A549 (cell line): ENCODE data around the gene SV2A. TPM values are rescaled to one million over a fixed set of nuclear protein-coding genes. Genes with fewer than 3 reads are reported as not detected.
A peak's percentile ranks its signal among the peaks of the same experiment; 100 is the strongest.
"Not testable (repeated sequence)": the region's sequence is repeated elsewhere in the genome, so short reads cannot be mapped to it uniquely, and the experiment has no call there.

Experiments
- ATAC-seq, 2 experiments: fragments of 200-7000 bp in 1 of 2; fragments of >200 bp in 1 of 2; cut with Nextera tagmentation in 1 of 2; cut with Tn5 transposase in 1 of 2; 3 replicates each; pipeline versions ENCODE4 v1.8.0 to v1.9.1; 2018 to 2020; ENCODE audit warnings: mild to moderate bottlenecking in 1 of 2, moderate library complexity in 1 of 2
- CTCF ChIA-PET: fragments of 300-600 bp; sonication (Branson Sonifier 250); formaldehyde crosslinking; extraction: SDS; loops from one replicate; lab custom pipeline; 2021; ENCODE audit warnings: antibody characterized with exemption, inconsistent platforms; lab: Yijun Ruan, JAX
- POLR2A ChIA-PET: fragments of 350-600 bp; formaldehyde crosslinking; extraction: SDS; loops from one replicate; lab custom pipeline; 2021; ENCODE audit warnings: antibody characterized with exemption, inconsistent platforms; lab: Yijun Ruan, JAX
- DNase-seq, 2 experiments: peaks; one replicate each; pipeline versions ENCODE4 v3.0.0 to v3.0.0-alpha.2; 2011 to 2016; ENCODE audit warnings: low read depth in 1 of 2, low spot score in 1 of 2
- FAIRE-seq: peaks from 2 replicates; lab custom pipeline; 2011; peaks lifted over from hg19 to GRCh38; lab: Jason Lieb, UNC
- H3K27ac ChIP-seq, 2 experiments: fragments of >200 bp; sonication (Bioruptor Twin); formaldehyde crosslinking; 3 replicates each; pipeline ENCODE4 v1.5.1; 2016 to 2017
- H3K4me1 ChIP-seq: fragments of >200 bp; sonication (Bioruptor Twin); formaldehyde crosslinking; 3 replicates; pipeline ENCODE4 v1.6.1; 2016
- H3K4me2 ChIP-seq: fragments of >200 bp; sonication (Bioruptor Twin); formaldehyde crosslinking; 3 replicates; pipeline ENCODE4 v1.6.1; 2016
- H3K4me3 ChIP-seq: fragments of >200 bp; sonication (Bioruptor Twin); formaldehyde crosslinking; 3 replicates; pipeline ENCODE4 v1.5.1; 2016
- H3K9me3 ChIP-seq: fragments of >200 bp; sonication (Bioruptor Twin); formaldehyde crosslinking; 3 replicates; pipeline ENCODE4 v1.6.1; 2016
- CBX2 ChIP-seq: fragments of 200-600 bp; sonication (generic); IDR thresholded peaks from 2 replicates; pipeline ENCODE4 v1.6.1; 2016; ENCODE audit warnings: low read depth, mild to moderate bottlenecking, borderline replicate concordance
- CHD4 ChIP-seq: fragments of 200-600 bp; sonication (generic); IDR thresholded peaks from 2 replicates; pipeline ENCODE4 v1.6.1; 2016; ENCODE audit warnings: antibody characterized with exemption, mild to moderate bottlenecking, borderline replicate concordance
- E2F6 ChIP-seq: IDR thresholded peaks from 2 replicates; pipeline ENCODE4 v1.6.1; 2012; ENCODE audit warnings: low read depth, borderline replicate concordance
- EHF ChIP-seq: fragments of 250-450 bp; sonication (Bioruptor Pico); IDR thresholded peaks from 2 replicates; pipeline ENCODE4 v1.5.0; 2020; ENCODE audit warnings: mild to moderate bottlenecking
- ELK1 ChIP-seq: fragments of 150-350 bp; IDR thresholded peaks from 2 replicates; pipeline ENCODE4 v1.6.1; 2014; ENCODE audit warnings: low read depth, mild to moderate bottlenecking, low read length
- EP300 ChIP-seq, 2 experiments: fragments of >200 bp; sonication (Bioruptor Twin); formaldehyde crosslinking; IDR thresholded peaks; 2 replicates in 1 of 2; 3 replicates in 1 of 2; pipeline ENCODE4 v1.6.1; 2016 to 2017
- ESRRA ChIP-seq: fragments of 150-350 bp; IDR thresholded peaks from 2 replicates; pipeline ENCODE4 v1.6.1; 2014; ENCODE audit warnings: mild to moderate bottlenecking, low read length, borderline replicate concordance
- FOSL2 ChIP-seq, 2 experiments: fragments of 450-650 bp in 1 of 2; fragments of >200 bp in 1 of 2; sonication (Bioruptor Twin) in 1 of 2; formaldehyde crosslinking; IDR thresholded peaks; 2 replicates each; pipeline versions ENCODE4 v1.5.0 to v1.6.1; 2016 to 2020; ENCODE audit warnings: mild to moderate bottlenecking in 1 of 2, moderate library complexity in 1 of 2
- GATA3 ChIP-seq: IDR thresholded peaks from 2 replicates; pipeline ENCODE4 v1.6.1; 2012; ENCODE audit warnings: borderline replicate concordance
- HEYL ChIP-seq: fragments of 250-450 bp; sonication (Bioruptor Pico); IDR thresholded peaks from 2 replicates; pipeline ENCODE4 v1.8.0; 2021; ENCODE audit warnings: mild to moderate bottlenecking, moderate library complexity
- JUN ChIP-seq, 2 experiments: fragments of >200 bp; sonication (Bioruptor Twin); formaldehyde crosslinking; IDR thresholded peaks; 2 replicates in 1 of 2; 3 replicates in 1 of 2; pipeline ENCODE4 v1.6.1; 2016 to 2017
- MAFK ChIP-seq: fragments of 450-650 bp; IDR thresholded peaks from 2 replicates; pipeline ENCODE4 v1.6.1; 2014; ENCODE audit not compliant: partially characterized antibody
- NR3C1 ChIP-seq: fragments of >200 bp; sonication (Bioruptor Twin); formaldehyde crosslinking; IDR thresholded peaks from 3 replicates; pipeline ENCODE4 v1.6.1; 2017
- POLR2A ChIP-seq: IDR thresholded peaks from 2 replicates; pipeline ENCODE4 v1.6.1; 2012; ENCODE audit warnings: mild to moderate bottlenecking, low read length
- RARB ChIP-seq: fragments of 250-450 bp; sonication (Bioruptor Pico); IDR thresholded peaks from 2 replicates; pipeline ENCODE4 v1.8.0; 2021; ENCODE audit warnings: mild to moderate bottlenecking, moderate library complexity
- RCOR1 ChIP-seq: fragments of 150-350 bp; IDR thresholded peaks from 2 replicates; pipeline ENCODE4 v1.6.1; 2014; ENCODE audit warnings: antibody characterized with exemption, low read length, low read depth
- RNF2 ChIP-seq: fragments of 200-600 bp; sonication (generic); IDR thresholded peaks from 2 replicates; pipeline ENCODE4 v1.6.1; 2016; ENCODE audit warnings: low read depth, mild to moderate bottlenecking, antibody characterized with exemption, moderate library complexity, borderline replicate concordance
- SMC3 ChIP-seq: fragments of >200 bp; sonication (Bioruptor Twin); formaldehyde crosslinking; IDR thresholded peaks from 3 replicates; pipeline ENCODE4 v1.6.1; 2018; ENCODE audit warnings: inconsistent platforms
- WGBS: methylation state at CpG from one replicate; pipeline ENCODE4 v1.1.6; 2017; ENCODE audit errors: missing lambda C conversion rate; 5-methylcytosine and 5-hydroxymethylcytosine counted together
- polyA plus RNA-seq, 4 experiments: library from polyadenylated mRNA; depleted of rRNA in 3 of 4; stranded (reverse); fragments of >200 nt; fragmentation: RNase III in 1 of 4; extraction: RNeasy Plus Mini Kit Qiagen cat#74134 plus additional on column Dnase treatment in 1 of 4; gene quantifications; 2 replicates in 3 of 4; 3 replicates in 1 of 4; pipeline ENCODE4 v1.2.3, GENCODE V29; 2011 to 2017
- TF ChIP-seq, protein P1 (sequence below): IDR thresholded peaks from 2 replicates; pipeline ENCODE4 v1.6.1; 2012
- TF ChIP-seq, protein P2 (sequence below): fragments of 200-600 bp; sonication (generic); IDR thresholded peaks from 2 replicates; pipeline ENCODE4 v1.6.1; 2016; ENCODE audit warnings: antibody characterized with exemption, mild to moderate bottlenecking, moderate library complexity
- TF ChIP-seq, protein P3 (sequence below): fragments of >200 bp; sonication (Bioruptor Twin); formaldehyde crosslinking; IDR thresholded peaks from 2 replicates; pipeline ENCODE4 v1.6.1; 2016

SV2A gene
- polyA plus RNA-seq, 2 of the 4 experiments (the other 2 are of a cell fraction): 0.05 to 0.13 TPM

- Histone ChIP-seq H3K9me3 (no peaks in the 10 kb centered on the region), H3K4me3 (no peak overlapping the region), H3K4me2 (no peak overlapping the region; the same call in 1 of the 3 replicates), H3K27ac (peak overlapping the region; percentile 94), H3K4me1 (peaks cover 46% of the 10 kb centered on the region)
- TF ChIP-seq NR3C1: no peak
- TF ChIP-seq MAFK: no peak
- TF ChIP-seq CBX2: no peak
- TF ChIP-seq CHD4: no peak
- no peak for TF ChIP-seq ELK1
- TF ChIP-seq E2F6: no peak
- no peak for TF ChIP-seq RCOR1
- TF ChIP-seq RARB (CRISPR knock-in tag): no peak
- no peak for TF ChIP-seq RNF2
- no peak for TF ChIP-seq EP300 (IDR thresholded peaks at IDR 0.05)
- FAIRE-seq: no peak
- ChIA-PET CTCF (interaction anchor here (0.7 to 3.4 kb wide), 3 partner anchors 52 to 110 kb away, joined by 3 to 17 read pairs (median 3); a partner anchor contains a TSS), POLR2A (interaction anchor here (1.4 kb wide), 1 partner anchor 53 kb away, joined by 5 read pairs; a partner anchor contains a TSS)
- no peak for DNase-seq
- no peak for ATAC-seq
- WGBS: 86% methylated on average over 3 of the region's 3 CpGs
These were observed 22.8 kb upstream of the SV2A start for GRCh38 chr1:149940427-149940826.

GRCh38 chr1:149938668-149939003 is 21.0 kb upstream of the SV2A start:
- ATAC-seq: peak in 1 of 2 experiments; percentile 0; a peak in 2 of 6 replicates
- not testable (repeated sequence) for H3K9me3 ChIP-seq, DNase-seq, FAIRE-seq
- H3K4me2 ChIP-seq: peak overlapping the region; percentile 98
- CTCF ChIA-PET: interaction anchor here (3.4 kb wide), 1 partner anchor 50 kb away, joined by 17 read pairs; a partner anchor contains a TSS
- WGBS: 3% methylated on average over 13 of the region's 13 CpGs
- H3K4me1 ChIP-seq: peaks cover 49% of the 10 kb centered on the region
- peak overlapping the region; percentile 38 for H3K4me3 ChIP-seq
- POLR2A ChIA-PET: interaction anchor here (0.6 to 4.6 kb wide), 4 partner anchors 11 to 52 kb away, joined by 3 to 70 read pairs (median 7); partner anchors contain the start of gene SF3B4
- H3K27ac ChIP-seq: peak overlapping the region; percentile 94

DNA sequence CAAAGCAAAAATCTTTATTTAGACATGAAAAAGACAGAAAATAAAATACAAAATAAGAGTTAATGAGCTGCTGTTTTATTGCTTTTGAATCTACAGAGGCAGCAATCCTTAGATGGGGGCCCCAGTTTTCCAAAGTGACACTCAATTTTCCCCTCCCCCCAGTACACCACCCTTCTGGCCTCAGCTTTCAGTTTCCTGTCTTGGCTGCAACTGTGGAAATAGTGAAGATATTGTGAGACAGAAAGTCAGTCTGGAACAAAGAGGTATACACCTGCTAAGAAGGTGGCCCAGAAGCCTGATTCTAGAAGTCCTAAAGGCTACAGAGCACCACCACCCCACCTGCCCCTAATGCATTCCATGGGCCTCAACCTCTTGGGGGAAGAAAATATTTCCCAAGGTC is 20.1 kb upstream of the SV2A start:
- H3K4me3 ChIP-seq: peak overlapping the region; percentile 65; the same call in 1 of the 3 replicates
- H3K27ac ChIP-seq: peak overlapping the region; percentile 94
- ChIA-PET POLR2A (interaction anchor here (0.8 to 4.6 kb wide), 3 partner anchors 10 to 73 kb away, joined by 3 to 70 read pairs (median 12); partner anchors contain the start of genes OTUD7B and SF3B4), CTCF (interaction anchor here (0.5 to 3.4 kb wide), 9 partner anchors 9 to 232 kb away, joined by 3 to 17 read pairs (median 4); a partner anchor contains a TSS)
- no peak for DNase-seq
- peak overlapping the region; percentile 98 for H3K4me2 ChIP-seq
- H3K9me3 ChIP-seq: no peaks in the 10 kb centered on the region
- no peak for FAIRE-seq
- H3K4me1 ChIP-seq: peaks cover 49% of the 10 kb centered on the region
- TF ChIP-seq SMC3 (no peak), JUN (IDR thresholded peaks at IDR 0.05) (0 out of 5 replicates have a peak, but pooled peaks of 1 of the 2 experiments have one; percentile 17)
- no peak for ATAC-seq

GRCh38 chr1:149936992-149937705 is 19.5 kb upstream of the SV2A start:
- H3K27ac ChIP-seq: peak overlapping the region; percentile 94
- ATAC-seq (peak; percentile 61 to 71), DNase-seq (peak; percentile 83 to 87), FAIRE-seq (no peak)
- H3K9me3 ChIP-seq: no peaks in the 10 kb centered on the region
- peak overlapping the region; percentile 65 for H3K4me3 ChIP-seq
- peak overlapping the region; percentile 98 for H3K4me2 ChIP-seq
- 2% methylated on average over 8 of the region's 8 CpGs for WGBS
- POLR2A ChIA-PET: interaction anchor here (0.8 to 4.6 kb wide), 3 partner anchors 9 to 73 kb away, joined by 3 to 70 read pairs (median 12); partner anchors contain the start of genes OTUD7B and SF3B4
- CTCF ChIA-PET: interaction anchor here (0.5 to 3.4 kb wide), 10 partner anchors 9 to 232 kb away, joined by 3 to 17 read pairs (median 4); a partner anchor contains a TSS
- peaks cover 44% of the 10 kb centered on the region for H3K4me1 ChIP-seq
- TF ChIP-seq GATA3: no peak
- no peak for TF ChIP-seq POLR2A
- TF ChIP-seq EHF: no peak
- no peak for TF ChIP-seq E2F6
- TF ChIP-seq, protein P1, sequence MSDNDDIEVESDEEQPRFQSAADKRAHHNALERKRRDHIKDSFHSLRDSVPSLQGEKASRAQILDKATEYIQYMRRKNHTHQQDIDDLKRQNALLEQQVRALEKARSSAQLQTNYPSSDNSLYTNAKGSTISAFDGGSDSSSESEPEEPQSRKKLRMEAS: 0 out of 2 replicates have a peak, but pooled peaks have one; percentile 31
- TF ChIP-seq JUN (IDR thresholded peaks at IDR 0.05): peak; percentile 46 to 51; a peak in 1 of 5 replicates
- TF ChIP-seq FOSL2 (IDR thresholded peaks at IDR 0.05): no peak; the same call in 1 of the 2 replicates
- TF ChIP-seq FOSL2 (CRISPR knock-in tag; IDR thresholded peaks at IDR 0.05): 0 out of 2 replicates have a peak, but pooled peaks have one; percentile 16
- TF ChIP-seq, protein P2, sequence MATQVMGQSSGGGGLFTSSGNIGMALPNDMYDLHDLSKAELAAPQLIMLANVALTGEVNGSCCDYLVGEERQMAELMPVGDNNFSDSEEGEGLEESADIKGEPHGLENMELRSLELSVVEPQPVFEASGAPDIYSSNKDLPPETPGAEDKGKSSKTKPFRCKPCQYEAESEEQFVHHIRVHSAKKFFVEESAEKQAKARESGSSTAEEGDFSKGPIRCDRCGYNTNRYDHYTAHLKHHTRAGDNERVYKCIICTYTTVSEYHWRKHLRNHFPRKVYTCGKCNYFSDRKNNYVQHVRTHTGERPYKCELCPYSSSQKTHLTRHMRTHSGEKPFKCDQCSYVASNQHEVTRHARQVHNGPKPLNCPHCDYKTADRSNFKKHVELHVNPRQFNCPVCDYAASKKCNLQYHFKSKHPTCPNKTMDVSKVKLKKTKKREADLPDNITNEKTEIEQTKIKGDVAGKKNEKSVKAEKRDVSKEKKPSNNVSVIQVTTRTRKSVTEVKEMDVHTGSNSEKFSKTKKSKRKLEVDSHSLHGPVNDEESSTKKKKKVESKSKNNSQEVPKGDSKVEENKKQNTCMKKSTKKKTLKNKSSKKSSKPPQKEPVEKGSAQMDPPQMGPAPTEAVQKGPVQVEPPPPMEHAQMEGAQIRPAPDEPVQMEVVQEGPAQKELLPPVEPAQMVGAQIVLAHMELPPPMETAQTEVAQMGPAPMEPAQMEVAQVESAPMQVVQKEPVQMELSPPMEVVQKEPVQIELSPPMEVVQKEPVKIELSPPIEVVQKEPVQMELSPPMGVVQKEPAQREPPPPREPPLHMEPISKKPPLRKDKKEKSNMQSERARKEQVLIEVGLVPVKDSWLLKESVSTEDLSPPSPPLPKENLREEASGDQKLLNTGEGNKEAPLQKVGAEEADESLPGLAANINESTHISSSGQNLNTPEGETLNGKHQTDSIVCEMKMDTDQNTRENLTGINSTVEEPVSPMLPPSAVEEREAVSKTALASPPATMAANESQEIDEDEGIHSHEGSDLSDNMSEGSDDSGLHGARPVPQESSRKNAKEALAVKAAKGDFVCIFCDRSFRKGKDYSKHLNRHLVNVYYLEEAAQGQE: no peak
- TF ChIP-seq ESRRA: no peak
- TF ChIP-seq, protein P3, sequence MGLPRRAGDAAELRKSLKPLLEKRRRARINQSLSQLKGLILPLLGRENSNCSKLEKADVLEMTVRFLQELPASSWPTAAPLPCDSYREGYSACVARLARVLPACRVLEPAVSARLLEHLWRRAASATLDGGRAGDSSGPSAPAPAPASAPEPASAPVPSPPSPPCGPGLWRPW: no peak
- no peak for TF ChIP-seq HEYL (CRISPR knock-in tag)
